Measurements from ENCODE around the gene MAMDC4.

Gene MAMDC4

DNA sequence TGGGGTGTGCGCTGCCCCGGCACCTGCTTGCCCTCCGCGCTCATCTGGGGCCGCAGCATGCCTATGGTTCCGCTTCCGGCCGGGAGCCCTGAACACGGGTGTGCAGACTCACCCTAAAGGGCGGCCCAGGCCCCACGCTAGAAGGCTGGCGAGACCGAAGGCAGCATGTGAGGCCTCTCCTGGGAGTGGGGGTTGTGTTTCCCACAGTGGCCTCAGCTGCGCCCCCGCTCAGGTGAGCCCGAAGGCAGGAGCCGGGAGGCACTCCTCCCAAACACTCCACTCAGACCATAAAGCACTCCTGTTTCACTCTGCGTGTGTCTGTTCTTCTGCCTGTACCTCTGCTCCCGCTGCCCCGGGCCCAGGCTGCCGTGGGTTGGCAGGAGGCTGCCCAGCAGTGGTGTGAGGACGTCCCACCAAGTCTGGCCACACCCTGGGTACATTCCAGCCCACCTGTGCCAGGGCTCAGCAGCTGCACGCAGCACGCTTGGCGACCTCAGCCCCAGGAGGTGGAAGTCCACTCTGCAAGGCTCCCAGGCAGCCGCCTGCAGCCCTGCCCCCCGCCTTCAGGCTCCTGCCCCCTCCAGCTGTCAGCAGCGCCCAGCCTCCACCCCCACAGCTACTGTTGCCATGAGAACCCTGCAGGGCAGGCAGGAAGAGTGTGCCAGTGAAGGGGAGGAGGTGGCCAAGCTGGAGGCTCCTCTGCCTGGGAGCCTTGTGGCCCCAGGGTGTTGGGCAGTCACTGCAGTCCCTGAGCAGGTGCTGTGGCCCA lies 11.1 kb upstream of the MAMDC4 start (continued):
- TF ChIP-seq, protein P1, sequence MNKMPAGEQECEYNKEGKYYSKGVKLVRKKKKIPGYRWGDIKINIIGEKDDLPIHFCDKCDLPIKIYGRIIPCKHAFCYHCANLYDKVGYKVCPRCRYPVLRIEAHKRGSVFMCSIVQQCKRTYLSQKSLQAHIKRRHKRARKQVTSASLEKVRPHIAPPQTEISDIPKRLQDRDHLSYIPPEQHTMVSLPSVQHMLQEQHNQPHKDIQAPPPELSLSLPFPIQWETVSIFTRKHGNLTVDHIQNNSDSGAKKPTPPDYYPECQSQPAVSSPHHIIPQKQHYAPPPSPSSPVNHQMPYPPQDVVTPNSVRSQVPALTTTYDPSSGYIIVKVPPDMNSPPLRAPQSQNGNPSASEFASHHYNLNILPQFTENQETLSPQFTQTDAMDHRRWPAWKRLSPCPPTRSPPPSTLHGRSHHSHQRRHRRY (tag by site-specific recombination; IDR thresholded peaks at IDR 0.05), result no peak
- TF ChIP-seq SETDB1 (IDR thresholded peaks at IDR 0.05; ENCODE audit: insufficient read length, low read length) (no peak), ZNF311 (tag by site-specific recombination; IDR thresholded peaks at IDR 0.05; ENCODE audit: borderline replicate concordance) (no peak), ZNF292 (tag by site-specific recombination; IDR thresholded peaks at IDR 0.05; ENCODE audit: borderline replicate concordance, low read depth) (no peak), ZNF423 (tag by site-specific recombination; IDR thresholded peaks at IDR 0.05) (peak; percentile 41; the same call in 1 of the 2 replicates), ATF2 (tag by site-specific recombination; IDR thresholded peaks at IDR 0.05; ENCODE audit: low read depth) (no peak), ZNF530 (tag by site-specific recombination; IDR thresholded peaks at IDR 0.05; ENCODE audit: low read depth) (no peak), ZNF26 (tag by site-specific recombination; IDR thresholded peaks at IDR 0.05) (no peak), ZNF248 (tag by site-specific recombination; IDR thresholded peaks at IDR 0.05) (no peak), ZNF157 (tag by site-specific recombination; IDR thresholded peaks at IDR 0.05) (no peak), ZNF768 (tag by site-specific recombination; IDR thresholded peaks at IDR 0.05) (no peak), MEIS1 (CRISPR knock-in tag; IDR thresholded peaks at IDR 0.05; ENCODE audit: borderline replicate concordance) (no peak), ZNF501 (tag by site-specific recombination; IDR thresholded peaks at IDR 0.05) (0 out of 2 replicates have a peak, but pooled peaks have one; percentile 36), ZNF473 (tag by site-specific recombination; IDR thresholded peaks at IDR 0.05) (no peak), ZBTB1 (tag by site-specific recombination; IDR thresholded peaks at IDR 0.05) (no peak), ZNF791 (tag by site-specific recombination; IDR thresholded peaks at IDR 0.05) (no peak), ZNF621 (tag by site-specific recombination; IDR thresholded peaks at IDR 0.05) (no peak), PRDM2 (tag by site-specific recombination; IDR thresholded peaks at IDR 0.05; ENCODE audit: borderline replicate concordance) (no peak), ZNF623 (tag by site-specific recombination; IDR thresholded peaks at IDR 0.05) (no peak), ZNF510 (tag by site-specific recombination; IDR thresholded peaks at IDR 0.05; ENCODE audit: insufficient replicate concordance) (no peak), ZNF121 (tag by site-specific recombination; IDR thresholded peaks at IDR 0.05) (no peak), ZNF660 (tag by site-specific recombination; IDR thresholded peaks at IDR 0.05) (no peak), TRIM28 (IDR thresholded peaks at IDR 0.05; ENCODE audit: borderline replicate concordance, low read length) (no peak), GLI2 (tag by site-specific recombination; IDR thresholded peaks at IDR 0.05; ENCODE audit: borderline replicate concordance, low read depth) (no peak), ZNF571 (tag by site-specific recombination; IDR thresholded peaks at IDR 0.05) (no peak), HOXA7 (CRISPR knock-in tag; IDR thresholded peaks at IDR 0.05; ENCODE audit: borderline replicate concordance) (no peak), REPIN1 (tag by site-specific recombination; IDR thresholded peaks at IDR 0.05; ENCODE audit: low read depth) (no peak)
- TF ChIP-seq, protein P2, sequence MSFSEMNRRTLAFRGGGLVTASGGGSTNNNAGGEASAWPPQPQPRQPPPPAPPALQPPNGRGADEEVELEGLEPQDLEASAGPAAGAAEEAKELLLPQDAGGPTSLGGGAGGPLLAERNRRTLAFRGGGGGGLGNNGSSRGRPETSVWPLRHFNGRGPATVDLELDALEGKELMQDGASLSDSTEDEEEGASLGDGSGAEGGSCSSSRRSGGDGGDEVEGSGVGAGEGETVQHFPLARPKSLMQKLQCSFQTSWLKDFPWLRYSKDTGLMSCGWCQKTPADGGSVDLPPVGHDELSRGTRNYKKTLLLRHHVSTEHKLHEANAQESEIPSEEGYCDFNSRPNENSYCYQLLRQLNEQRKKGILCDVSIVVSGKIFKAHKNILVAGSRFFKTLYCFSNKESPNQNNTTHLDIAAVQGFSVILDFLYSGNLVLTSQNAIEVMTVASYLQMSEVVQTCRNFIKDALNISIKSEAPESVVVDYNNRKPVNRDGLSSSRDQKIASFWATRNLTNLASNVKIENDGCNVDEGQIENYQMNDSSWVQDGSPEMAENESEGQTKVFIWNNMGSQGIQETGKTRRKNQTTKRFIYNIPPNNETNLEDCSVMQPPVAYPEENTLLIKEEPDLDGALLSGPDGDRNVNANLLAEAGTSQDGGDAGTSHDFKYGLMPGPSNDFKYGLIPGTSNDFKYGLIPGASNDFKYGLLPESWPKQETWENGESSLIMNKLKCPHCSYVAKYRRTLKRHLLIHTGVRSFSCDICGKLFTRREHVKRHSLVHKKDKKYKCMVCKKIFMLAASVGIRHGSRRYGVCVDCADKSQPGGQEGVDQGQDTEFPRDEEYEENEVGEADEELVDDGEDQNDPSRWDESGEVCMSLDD (tag by site-specific recombination; IDR thresholded peaks at IDR 0.05), result no peak
